Transverse colon (tissue), 3 donors: ENCODE data around the gene TMEM123.

Source experiments
- POLR2A ChIP-seq: fragments of 450-650 bp; IDR thresholded peaks from one replicate; pipeline ENCODE4 v1.6.1; 2016; ENCODE audit warnings: antibody characterized with exemption, mild to moderate bottlenecking, moderate library complexity
- TF ChIP-seq, protein P1 (sequence below), 5 experiments: fragments of 200-600 bp in 3 of 5; fragments of 450-650 bp in 2 of 5; sonication (generic) in 3 of 5; IDR thresholded peaks; 1 replicate in 2 of 5; 2 replicates in 3 of 5; pipeline ENCODE4 v1.5.1; 2016 to 2017; ENCODE audit warnings: antibody characterized with exemption in 5 of 5, inconsistent platforms in 3 of 5, mild to moderate bottlenecking in 2 of 5, moderate library complexity in 1 of 5

DNA sequence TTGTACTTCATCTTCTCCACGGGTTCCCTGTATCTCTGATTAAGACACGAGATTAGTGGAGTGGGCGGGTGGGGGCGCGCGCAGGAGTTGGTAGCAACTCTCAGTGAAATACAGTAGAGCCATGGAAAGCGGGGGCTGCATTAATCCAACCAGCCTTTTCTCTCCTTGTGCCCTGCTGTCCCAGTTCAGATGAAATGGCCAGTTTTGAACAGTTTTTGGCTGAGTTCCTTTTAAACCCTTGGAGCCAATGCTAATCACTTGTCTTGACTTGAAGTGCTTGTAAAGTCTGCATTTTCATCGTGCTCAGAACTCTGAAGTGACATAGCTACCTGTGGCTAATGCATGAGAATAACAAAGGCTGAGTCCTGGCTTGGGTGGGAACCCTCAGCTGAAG lies 734 bp upstream of the TMEM123 start:
- TF ChIP-seq, protein P1, sequence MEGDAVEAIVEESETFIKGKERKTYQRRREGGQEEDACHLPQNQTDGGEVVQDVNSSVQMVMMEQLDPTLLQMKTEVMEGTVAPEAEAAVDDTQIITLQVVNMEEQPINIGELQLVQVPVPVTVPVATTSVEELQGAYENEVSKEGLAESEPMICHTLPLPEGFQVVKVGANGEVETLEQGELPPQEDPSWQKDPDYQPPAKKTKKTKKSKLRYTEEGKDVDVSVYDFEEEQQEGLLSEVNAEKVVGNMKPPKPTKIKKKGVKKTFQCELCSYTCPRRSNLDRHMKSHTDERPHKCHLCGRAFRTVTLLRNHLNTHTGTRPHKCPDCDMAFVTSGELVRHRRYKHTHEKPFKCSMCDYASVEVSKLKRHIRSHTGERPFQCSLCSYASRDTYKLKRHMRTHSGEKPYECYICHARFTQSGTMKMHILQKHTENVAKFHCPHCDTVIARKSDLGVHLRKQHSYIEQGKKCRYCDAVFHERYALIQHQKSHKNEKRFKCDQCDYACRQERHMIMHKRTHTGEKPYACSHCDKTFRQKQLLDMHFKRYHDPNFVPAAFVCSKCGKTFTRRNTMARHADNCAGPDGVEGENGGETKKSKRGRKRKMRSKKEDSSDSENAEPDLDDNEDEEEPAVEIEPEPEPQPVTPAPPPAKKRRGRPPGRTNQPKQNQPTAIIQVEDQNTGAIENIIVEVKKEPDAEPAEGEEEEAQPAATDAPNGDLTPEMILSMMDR (IDR thresholded peaks at IDR 0.05) = no peak
- no peak for TF ChIP-seq POLR2A
